Fibroblast of skin of scalp (primary cell): ENCODE data around the gene PPARD.

Experiments
- DNase-seq: peaks from one replicate; pipeline ENCODE4 v3.0.0-alpha.2; 2013

The PPARD gene

GRCh38 chr6:35356391-35356790 is 14.0 kb downstream of the PPARD start:
- no peak for DNase-seq

DNA sequence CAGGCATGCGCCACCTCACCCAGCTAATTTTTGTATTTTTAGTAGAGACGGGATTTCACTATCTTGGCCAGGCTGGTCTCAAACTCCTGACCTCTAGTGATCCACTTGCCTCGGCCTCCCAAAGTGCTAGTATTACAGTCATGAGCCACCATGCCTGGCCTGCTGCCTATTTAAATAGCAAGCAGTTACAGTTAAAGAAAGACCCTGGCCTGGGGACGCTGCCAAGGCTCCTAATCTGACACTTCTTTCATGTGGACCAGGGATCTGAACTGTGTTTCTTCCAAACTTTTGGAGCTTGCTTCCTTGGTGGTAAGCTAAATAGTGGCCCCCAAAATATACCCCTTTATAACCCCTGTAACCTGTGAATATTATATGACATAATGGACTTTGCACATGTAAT is 15.3 kb downstream of the PPARD start:
- DNase-seq, result no peak

DNA sequence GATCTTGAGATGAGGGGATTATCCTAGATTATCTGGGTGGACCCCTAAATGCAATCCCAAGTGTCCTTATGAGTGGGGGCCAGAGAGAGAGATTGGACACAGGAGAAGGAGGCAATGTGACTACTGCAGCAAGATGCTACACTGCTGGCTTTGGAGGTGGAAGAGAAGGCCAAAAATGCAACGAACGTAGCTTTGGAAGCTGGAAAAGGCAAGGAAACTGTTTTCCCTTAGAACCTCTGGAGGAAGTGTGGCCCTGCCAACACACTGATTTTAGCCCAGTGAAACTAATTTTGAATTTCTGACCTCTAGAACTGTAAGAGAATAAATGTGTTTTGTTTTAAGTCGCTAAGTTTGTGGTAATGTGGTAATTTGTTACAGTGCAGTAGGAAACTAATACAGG is 15.7 kb downstream of the PPARD start:
- no peak for DNase-seq

DNA sequence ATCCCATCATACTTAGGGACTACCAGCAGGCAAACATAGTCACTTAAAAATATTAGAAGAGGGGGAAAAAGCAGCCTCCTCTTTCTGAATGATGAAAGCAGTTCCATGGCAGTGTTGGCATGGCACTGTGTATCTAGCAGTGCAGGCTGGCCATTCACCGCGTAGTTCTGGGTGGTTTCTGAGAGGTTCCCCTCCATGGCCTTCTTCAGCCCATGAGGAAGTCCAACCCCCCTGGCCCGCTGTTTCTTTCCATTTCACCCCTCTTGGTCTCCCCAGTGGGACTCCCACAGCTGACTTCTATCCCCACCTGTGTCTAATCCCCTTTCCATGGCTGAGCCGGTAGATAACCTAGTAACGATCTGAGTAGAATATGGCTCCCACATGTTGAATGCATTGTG is 17.0 kb downstream of the PPARD start:
- DNase-seq, result no peak

- peak; percentile 85 for DNase-seq
These were observed 17.5 kb downstream of the PPARD start for GRCh38 chr6:35359744-35360348.

GRCh38 chr6:35360349-35361138 is 18.2 kb downstream of the PPARD start:
- no peak for DNase-seq

GRCh38 chr6:35362200-35362599 is 19.8 kb downstream of the PPARD start:
- DNase-seq, result no peak

- DNase-seq, result peak; percentile 77
These were observed 21.0 kb downstream of the PPARD start for GRCh38 chr6:35363293-35363750.

DNA sequence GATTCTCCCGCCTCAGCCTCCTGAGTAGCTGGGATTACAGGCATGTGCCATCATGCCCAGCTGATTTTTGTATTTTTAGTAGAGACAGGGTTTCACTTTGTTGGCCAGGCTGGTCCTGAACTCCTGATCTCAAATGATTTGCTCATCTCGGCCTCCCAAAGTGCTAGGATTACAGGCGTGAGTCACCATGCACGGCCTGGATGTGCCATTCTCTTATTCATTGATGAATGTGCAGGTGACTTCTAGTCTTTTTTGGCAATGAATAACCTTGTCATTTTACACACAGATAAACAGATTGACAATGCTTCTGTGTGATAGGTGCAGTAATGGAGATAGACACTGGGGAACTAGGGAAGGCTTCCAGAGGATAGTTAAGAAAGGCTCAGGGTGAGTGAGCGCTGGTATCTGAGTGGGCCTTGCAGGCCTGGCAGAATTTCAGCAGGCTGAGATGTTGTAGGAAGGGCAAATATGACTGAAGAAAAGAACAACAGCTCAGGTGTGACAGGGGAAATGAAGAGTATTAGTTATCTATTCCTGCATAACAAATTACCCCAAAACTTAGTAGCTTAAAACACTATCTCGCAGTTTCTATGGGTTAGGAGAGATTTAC is 23.3 kb downstream of the PPARD start:
- DNase-seq, result no peak

DNA sequence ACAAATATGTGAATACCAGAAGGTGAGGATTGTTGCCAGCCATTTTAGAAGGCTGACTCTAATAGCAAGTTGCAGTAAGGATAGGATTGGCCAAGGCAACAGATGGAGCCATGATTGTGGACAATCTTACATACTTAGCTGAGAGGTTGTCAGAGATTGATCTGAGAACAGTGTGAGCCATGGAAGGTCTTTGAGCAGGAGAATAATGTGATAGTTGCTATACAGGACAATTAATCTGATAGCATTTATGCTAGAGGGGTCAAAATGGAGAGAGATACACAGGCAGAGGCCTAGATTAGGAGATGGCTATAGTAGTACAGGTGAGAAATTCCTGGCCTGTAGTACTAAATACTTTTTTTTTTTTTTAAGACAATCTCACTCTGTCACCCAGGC is 23.8 kb downstream of the PPARD start:
- DNase-seq, result no peak

DNA sequence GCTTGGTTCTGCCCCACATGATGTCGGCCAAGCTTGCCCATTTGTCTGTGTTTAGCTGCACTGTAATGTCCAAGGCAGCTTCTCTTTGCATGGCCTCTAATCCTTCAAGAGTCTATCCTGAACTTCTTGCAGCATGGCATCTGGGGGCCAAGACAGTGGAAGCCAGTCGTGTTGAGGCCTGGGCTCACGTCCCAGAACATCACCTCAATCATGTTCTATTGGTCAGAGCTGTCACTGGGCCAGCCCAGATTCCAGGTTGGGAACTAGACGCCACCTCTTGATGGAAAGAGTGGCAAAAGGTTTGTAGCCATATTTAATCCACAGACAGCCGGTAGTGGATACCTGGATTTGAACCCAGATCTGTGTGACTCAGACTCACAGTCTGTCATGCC is 25.3 kb downstream of the PPARD start:
- DNase-seq, result no peak

GRCh38 chr6:35368038-35368887 is 25.9 kb downstream of the PPARD start:
- peak; percentile 97 for DNase-seq

DNA sequence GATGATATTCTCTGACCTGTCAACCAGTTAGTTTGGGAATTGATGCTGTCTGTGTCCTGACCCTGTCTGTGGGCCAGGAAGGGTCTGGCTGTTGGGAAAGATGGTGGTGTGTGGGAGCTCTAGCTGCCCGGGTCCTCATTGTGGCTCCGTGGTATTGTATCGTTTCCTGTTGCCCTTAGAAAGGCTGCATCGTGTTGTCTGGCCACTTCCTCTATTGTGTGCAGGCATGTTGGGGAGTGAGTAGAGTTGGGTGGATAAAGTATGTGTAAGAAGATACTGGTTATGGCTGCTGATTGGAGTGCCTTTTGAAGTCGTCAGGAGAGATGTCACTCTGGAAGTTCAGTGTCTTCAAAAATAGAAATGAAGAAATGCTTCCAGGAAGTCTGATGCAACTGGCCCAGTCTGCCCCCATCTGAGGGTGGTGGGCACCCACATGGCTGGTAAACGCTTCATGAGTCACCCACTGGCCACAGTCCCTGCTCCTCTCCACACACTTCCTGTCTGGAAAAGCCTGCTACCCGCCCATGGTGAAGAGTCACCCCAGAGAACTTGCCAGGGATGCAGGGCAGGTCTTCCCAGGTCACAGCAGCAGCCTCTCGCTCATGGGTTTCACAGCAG is 27.9 kb downstream of the PPARD start:
- peak; percentile 97 for DNase-seq

DNA sequence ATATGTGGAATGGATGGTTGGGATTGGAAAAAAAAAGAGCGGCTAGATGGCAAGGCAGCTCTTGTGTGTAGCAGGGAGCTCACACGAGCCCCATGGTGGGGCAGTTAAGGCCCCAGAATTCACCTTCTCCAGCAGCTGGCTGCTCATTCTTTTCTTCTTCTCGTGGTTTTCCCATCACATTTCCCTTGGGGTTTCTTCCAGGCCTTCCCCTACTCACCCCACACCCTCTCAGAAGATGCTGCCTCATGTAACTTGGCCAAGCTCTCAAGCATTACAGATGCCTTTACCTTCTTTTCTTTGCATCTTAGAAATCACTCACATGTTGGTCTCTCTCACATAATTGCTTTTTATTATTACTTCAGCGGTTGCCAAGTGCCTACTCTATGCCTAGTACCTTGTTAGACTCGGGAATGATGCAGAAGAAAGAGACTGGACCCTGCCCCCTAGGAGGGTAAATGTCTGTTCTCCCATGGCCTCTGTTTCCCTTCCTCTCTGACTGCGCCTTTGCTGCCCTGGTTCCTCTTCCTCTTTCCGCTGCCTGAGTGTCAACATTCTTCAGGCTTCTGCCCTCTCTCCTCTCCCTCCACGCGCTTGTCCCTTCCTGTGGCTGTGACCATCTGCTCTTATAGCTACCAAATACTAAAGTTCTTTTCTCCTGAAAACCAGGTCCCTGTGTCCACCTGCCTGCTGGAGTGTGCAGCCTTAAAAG is 28.6 kb downstream of the PPARD start:
- peak; percentile 80 for DNase-seq

DNA sequence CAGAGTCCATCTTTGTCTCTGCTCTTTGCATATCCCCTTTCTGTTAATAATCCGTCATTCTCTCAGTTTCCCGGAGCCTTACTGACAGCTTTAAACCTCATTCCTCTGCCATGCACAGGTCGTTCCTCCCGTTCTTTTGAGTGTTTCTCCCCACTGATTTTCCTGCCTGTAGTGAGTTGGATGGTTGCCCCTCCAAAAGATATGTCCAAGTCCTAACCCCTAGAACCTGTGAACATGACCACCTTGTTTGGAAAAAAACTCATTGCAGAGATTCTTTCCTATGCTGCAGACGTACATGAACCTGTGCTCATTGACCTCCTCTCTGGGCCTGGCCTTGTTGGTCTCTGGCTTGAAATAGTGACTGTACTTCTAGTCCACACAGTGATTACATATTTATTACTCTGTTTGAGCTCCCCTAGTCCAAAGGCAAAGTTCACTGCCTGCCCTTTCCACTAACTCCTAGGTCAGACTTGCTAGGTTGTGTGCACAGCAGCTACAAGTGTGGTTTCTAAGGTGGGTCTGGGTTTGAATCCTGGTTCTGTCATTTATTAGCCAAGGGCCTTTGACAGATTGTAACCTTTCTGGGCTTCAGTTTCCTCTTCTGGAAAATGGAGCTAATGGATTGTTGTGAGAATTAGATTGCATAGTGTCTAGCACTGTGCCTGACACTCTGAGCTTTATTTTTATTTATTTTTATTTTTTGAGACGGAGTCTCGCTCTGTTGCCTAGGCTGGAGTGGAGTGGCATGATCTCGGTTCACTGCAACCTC is 29.3 kb downstream of the PPARD start:
- no peak for DNase-seq

DNA sequence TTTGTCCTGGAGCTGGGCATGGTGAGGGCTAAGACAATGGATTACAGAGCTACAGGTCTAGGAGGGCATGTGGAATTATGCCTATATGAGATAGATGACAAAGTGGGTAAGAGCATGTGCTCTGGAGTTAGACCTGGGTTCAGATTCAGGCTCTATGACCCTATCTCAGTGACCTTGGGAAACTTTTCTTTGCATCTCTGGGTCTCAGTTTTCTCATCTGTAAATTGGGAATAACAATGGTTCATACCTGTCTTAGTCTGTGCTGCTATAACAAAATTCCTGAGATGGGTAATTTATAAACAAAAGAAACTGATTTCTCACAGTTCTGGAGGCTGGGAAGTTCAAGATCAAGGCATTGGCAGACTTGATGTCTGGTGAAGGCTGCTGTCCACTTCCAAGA is 30.3 kb downstream of the PPARD start:
- DNase-seq, result no peak

DNA sequence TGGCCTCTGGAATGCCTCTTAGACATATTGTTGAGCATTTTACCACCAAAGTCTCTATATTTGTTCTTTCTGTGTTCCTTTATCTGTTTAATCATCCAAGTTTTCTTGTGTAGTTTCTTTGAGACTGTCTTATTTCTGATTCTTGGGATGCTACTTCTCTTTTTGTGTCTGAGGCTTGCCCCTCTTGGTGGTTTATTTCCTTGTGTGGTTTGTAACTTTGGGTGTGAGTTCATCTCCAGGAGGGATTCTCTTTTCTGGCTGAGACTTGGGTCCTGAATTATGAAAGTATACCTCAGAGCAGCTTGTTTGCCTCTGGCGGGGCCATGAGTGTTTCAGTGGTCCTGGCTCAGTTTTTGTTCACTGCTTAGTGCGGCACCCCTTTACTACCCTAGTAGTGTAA is 33.9 kb downstream of the PPARD start:
- no peak for DNase-seq

DNA sequence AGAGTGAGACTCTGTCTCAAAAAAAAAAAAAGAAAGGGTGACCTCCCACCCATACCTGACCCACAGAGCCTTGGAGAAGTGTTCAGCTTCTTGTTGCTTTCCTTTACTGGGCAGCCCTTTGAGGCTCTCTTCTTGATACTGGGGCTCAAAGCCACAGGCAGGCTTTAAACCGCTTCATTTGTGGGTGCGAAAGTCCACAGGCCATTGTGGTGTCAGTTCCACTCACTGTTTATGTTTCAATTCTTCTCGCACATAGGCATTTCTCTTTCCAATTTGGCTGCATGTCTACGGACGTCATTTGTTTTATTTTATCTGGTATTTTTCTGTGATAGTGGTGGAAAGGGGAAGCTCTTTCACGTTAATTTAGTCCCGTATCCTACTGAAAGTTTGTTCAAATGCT is 34.6 kb downstream of the PPARD start:
- no peak for DNase-seq

DNA sequence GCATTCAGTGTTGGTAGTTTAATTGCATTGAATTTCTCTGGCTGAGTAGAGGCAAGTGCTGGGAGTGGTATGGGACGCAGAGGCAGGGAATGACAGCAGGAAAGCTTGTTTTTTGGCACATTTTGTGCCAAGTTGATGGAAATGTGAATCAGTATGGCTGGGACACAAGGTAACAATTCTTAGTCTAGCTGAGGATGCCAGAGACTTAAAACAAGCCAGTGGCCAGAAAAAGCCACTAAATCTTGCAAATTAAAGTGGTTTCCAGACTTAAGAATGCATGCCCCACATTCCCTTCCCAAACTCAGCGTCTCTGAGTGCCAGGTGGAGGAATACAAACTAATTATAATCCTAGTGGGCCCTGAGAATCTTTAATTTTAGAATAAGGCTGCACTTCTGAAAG is 35.9 kb downstream of the PPARD start:
- no peak for DNase-seq

GRCh38 chr6:35381132-35381531 is 38.8 kb downstream of the PPARD start:
- DNase-seq, result no peak

DNA sequence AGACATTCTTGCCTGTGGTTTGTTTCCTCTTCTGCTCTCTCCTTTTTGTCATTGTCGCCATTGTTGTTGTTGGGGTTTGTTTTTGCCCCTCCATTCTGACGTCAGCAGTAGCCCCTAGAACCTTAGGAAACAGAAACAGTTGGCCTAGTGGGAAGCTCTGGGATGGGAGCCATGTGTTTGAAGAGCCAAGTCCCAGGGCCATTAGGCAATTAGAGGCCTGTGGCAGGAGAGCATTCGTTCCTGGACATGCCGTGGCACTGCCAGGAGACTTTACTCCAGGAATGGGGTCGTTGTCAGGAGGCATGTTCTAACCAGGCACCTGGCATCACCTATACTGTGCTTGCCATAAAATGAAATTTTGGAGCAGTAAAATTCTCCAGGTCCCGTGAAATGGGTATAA is 39.7 kb downstream of the PPARD start:
- no peak for DNase-seq
